OCI-M1 (cell line): ENCODE data around the gene KDM5B.
A peak's percentile ranks its signal among the peaks of the same experiment; 100 is the strongest.
"Not testable (repeated sequence)": the region's sequence is repeated elsewhere in the genome, so short reads cannot be mapped to it uniquely, and the experiment has no call there.

Source experiments
- DNase-seq: peaks from one replicate; lab custom pipeline; 2025; lab: John Stamatoyannopoulos, UW

Gene KDM5B

DNA sequence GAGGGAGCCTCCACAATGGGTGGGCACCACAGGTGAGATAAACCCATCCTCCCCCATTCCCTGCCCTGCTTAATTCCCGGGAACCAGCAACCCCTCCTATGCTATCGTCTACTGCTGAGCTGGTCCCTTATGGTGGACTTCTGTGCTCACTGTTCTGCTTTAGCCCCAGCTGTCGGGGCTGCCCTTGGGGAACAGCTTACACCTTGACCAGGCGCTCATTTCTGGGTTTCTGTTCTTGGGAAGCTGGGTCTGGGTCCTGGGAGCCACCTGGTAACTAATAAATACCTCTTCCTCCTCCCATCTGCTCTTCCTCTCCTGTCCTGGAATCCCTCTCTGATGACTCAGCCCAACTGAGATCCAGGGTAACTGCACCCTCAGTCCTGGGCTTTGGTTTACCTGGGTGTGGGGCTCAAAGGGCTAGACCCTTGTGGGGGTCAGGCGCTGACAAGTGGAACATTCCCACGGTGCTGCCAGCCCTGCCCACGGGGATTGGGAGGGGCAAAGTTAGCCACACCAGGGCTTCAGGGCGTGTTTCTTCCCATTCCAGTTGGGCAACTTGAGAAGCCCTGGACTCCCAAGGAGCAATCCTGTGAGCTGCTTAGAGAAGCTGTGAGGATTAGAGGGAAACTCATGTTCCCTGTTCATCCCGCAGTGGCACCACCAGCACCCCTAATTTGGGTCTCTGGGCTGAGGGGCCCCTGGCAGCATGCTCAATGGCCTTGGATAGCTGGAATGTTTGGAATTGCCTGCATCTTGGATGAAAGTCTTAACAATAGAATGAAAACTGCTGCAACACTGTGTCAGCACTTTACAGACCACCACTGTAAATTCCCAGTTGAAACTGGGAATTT, 4.2 kb upstream of the KDM5B start:
- no peak for DNase-seq

DNA sequence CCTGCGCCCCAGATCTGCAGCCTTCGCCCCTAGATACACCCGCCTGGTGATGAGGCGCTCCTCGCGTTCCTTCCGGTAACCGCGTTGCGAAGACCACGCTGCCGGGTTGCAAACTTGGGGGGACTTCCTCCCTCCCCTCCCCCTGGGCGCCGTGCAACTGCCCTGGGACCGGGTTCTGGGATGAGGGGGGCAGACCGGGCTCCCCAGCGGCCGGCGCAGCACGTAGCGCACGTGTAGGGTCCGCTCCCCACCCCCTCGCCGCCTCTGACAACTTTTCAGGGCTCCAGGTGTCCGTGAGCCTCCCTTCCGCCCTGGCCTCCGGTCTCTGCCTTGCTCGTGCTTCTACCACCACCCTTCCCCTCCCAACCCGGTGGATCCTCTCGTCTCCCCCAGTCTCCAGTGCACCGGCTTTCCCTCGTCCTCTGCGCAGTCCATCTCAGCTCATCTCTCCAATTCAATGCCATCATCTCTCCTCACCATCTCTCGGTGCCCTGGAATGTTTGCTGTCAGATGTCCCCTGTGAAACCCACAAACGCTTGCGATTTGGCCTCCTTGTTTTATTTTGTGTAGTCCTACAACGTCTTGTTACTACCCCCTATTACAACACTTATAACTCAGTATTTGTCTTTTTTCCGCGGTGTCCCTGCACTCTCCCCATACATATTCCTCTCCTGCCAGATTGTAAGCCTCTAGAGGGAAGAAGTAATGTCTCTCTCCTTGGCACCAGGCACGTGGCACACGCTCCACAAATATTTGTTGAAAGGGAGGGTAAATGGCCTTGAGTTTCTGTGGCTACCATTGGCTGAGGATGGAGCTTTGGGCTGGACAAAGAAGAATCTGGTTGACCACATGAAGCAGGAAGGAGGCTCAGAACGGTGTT, 3.3 kb upstream of the KDM5B start:
- no peak for DNase-seq

DNA sequence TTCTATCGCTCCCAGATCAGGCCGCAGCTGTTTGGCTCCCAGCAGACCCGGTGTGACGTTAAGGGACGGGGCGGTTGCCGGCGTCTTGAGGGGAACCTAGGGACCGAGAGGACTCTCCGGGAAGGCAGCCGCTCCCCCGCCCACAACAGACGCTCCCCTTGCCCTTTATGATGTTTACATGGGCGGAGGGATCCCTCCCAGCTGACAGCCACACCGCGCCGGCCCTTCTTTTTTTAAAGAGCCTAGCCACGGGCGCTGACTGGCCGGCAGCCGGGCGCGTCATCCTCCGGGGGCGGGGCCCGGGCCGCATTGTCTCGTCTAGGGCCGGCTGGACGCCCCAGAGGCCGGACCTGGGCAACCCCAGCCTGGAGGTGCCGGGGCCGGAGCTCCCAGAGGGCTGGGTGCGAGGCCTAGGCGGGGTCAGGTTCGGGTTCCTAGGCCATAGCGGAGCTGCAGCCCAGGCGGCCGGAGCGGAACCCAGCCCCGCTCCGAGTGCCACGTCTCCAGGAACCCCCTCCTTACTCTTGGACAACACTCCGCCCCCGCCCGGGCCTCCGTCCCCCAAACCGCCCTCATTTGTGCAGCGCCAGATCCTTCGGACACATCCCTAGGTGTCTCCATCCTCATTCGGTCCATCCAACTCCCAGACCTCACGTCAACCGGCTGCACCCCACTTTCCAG, 2.5 kb upstream of the KDM5B start, which contains the start of gene PCAT6:
PCAT6 (plus strand) TSS at position 340 of the 681 bp plus-strand sequence.
- DNase-seq, result peak; percentile 97

DNA sequence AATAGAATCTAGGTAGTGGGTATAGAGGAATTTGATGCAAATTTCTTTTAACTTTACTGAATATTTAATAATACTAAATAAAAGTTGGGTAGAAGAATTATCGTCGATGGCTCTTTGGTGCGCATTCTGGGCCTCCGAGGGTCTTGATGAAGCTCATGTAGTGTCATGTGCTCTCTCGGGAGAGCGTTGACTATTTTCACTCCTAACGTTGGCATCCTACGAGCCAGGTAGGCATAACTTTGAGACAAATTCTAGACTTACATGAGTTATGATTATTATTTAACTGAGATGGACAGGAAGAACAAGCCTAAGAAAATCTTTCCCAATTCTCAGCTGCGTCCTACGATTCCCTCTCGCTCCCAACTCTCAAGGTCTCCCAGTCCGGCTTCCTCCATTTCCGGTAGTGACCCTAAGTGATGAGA, 2.0 kb upstream of the KDM5B start:
- no peak for DNase-seq

DNA sequence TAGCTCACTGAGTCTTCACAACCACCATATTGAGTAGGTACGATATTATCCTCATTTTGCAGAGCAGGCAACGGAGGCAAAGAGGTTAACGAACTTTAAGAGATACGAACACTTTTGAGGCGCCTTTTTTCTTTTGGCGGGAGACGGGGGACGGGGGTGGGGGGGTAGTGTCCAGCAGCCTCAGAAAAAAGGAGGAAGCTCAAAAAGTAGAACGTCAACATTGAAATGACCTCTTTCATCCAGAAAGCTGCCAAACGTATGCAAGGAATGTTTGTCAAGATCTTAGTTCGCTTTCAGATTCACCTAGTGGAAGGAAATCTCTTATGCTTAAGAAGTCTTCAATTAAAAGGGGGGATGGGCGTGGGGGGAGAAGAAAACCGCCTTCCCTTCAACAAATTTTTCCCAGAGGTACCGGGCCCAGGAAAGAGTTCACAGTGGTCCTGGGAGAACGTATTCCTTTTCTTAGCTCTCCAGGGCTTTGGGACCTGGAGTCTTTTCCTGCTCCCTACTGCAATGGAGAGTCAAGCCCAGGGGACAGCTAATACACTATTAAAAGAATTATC, 1.5 kb upstream of the KDM5B start:
- peak; percentile 42 for DNase-seq

DNA sequence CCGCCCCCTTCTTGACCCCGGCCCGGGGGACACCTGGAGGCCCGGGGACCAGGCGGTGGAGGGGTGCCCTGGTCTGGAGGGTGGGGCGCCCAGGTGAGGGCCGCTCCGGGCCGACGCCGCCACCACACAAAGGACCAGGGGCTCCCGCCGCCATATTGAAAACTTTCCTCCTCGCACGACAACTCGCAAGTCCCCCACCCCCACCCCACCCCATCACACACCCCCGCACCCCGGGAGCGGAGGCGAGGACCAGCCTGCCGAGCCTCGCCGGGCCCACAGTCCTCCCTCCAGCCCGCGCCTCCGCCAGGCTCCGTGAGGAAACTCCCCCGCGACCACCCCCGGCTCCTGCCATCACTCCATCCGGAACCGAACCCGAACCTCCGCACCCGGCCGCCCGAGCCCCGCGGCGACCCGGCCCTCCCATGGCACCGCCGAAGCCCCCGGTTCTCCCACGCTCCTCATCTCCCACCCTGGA, 733 bp downstream of the KDM5B start:
- peak; percentile 47 for DNase-seq

DNA sequence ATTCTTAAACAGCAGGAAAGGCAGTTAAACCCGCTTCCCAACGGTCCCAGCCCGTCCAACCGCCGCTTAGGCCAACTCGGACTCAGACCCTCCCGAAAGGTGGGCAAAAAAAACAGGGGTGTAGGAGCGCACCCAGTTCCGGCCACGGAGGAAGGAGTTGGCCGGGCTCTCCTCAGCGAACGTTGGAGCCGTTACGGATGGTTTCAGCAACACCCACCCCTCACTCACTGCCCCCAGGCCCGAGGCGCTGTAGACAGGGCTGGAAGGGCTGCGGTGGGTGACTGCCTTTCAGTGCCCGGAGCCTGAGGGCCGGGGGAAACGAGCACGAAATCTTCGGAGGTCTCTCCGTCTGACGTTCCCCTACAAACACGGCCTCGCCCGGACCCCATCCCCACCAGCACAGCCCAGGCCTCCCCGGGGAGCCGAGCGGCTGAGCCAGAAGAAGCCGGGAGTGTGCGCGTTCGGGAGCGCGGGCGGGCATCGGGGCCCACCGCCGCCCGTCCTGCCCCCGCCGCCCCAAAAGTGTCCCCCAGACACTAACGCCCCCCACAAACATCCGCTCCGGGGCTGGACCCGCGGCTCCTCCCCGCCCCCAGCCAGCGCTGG, 1.3 kb downstream of the KDM5B start:
- peak; percentile 72 for DNase-seq

DNA sequence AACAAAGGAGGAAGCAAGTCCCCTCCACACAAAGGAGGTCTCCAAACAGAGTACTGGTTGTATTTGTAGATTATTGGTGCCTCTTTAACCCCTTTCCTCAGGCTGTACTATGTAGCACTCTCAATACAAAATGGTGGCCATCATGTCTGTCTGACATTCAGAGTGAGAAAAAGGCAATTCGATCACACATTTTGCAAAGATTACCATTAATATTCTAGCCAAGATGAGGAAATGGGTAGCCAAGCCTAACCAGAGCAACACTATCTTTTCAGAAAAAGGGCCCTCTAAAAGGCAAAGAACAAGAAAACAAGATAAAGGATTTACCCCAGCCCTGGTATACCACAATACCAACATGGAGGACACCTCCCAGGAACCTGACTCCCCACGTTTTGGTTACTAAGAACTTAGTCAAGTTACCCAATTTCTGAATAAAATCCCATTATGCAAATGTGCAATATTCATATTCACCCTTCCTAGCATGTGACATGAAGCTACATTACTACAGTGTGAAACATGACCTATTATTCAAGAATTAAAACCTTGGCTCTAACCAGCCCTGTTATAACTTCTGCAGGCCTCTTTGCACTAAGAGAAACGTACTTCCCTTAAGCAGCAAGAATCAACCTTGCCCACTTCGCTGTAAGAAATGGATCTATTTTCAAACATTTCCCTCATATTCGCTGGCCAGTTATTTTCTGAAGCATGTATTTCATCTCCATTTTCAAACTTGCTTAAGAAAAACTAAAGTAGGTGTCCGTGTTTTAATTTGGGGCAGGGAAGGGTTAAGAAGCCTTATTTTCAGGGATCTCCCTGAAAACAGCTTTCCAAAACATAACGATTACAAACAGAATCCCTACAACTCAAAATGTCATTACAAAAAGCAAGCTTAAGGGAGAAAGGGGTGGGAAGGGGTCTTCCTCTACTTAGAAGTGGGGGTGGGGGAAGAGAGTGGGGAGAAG, 2.1 kb downstream of the KDM5B start:
- DNase-seq, result peak; percentile 84

DNA sequence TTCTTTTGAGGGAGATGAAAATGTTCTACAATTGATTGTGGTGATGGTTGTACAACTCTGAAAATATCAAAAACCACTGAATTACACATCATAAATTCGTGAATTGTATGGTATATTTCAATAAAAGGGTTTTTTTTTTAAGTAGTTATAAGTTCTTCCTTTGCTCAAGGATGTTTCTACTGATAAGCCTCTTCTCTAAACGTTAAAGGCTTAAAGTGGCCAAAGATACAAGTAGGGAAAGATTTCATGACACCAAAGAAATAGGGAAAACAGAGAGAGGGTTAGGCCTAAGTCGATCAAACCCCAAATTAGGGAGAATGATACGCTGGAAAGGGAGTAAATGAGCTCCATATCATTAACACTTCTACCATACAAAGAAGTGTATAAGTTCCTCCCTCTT, 4.1 kb downstream of the KDM5B start:
- peak; percentile 63 for DNase-seq

DNA sequence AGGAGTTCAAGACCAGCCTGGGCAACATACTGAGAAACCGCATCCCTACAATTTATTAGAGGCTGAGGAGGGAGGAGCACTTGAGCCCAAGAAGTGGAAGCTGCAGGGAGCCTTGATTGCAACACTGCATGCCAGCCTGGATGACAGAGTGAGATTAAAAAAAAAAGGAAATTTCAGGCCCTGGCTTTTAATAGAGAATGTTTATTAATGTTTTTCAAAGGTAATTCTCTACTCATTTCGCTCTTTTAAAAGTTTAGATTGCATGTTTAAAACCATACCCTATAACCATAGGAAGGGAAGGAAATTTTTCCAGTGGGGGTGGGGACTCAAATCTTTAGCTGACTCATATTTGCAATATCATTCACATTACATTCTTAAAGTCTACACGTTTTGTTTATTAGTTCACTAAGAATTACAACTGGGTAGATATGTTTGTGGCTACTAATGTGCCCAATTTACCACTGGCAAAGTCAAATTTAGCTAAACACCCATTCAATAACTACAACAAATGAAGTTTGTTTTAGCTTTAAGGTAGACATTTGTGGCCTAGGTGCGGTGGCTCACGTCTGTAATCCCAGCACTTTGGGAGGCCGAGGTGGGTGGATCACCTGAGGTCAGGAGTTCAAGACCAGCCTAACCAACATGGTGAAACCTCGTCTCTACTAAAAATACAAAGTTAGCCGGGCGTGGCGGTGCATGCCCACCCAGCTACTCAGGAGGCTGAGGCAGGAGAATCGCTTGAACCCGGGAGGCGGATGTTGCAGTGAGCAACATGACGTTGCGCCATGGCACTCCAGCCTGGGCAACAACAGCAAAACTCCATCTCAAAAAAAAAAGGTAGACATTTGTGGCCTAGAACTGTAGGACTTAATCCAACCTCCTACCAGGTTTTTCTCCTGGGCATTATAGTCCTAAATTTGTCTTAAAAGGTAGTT, 5.0 kb downstream of the KDM5B start:
- peak; percentile 52 for DNase-seq

DNA sequence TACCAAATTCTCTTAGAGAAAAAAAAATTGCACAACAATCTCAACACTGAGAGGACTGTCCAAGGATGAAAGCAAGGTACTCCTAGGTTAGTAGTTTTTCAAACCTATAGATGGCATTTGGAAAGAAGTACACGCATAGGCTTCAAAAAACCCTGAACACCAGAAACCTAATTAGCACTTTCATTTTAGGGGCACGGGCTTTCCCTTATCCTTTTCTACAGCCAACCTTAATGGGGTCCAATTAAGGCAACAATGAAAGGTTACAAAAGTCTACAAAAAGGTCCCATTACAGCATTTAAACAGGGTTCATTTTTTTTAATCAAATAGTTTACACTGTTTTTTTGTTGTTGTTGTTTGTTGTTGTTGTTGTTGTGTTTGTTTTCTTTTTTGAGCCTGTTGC, 6.2 kb downstream of the KDM5B start:
- DNase-seq, result no peak

DNA sequence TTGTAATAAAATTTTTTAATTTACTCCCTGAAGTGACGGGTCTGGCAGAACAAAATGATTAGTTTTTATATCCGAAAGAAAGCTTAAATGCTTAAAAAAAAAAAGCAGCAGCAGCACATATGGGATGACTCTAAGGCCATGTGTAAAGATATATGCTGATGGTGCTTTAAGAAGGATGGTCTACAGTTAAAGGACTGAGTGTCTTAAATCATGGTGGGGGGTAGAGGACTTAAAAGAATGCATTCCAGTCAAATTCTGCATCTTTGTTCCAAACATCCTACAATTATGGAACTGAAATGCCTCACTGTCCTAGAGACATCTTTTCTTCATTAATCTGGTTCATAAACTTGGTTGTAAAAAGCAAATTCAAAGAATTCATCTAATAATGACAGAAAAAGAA, 7.0 kb downstream of the KDM5B start:
- no peak for DNase-seq

DNA sequence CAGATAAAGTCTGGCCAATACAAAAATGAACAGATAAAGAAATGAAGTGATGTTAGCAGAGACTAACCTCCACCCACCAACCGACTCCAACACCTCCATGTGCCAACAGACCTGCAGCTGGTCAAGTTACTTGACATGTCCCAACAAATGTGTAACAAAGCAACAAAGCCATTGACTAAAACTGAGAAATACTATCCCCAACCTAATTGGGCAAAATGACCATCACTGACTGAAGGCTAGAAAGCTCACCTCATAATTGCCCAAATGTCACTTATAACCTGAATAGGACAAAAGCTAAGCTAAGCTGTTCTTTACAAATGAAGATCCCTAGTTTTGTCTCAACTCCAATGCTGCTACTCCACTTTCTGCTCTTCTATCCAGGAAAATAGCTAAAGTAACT, 7.5 kb downstream of the KDM5B start:
- no peak for DNase-seq

DNA sequence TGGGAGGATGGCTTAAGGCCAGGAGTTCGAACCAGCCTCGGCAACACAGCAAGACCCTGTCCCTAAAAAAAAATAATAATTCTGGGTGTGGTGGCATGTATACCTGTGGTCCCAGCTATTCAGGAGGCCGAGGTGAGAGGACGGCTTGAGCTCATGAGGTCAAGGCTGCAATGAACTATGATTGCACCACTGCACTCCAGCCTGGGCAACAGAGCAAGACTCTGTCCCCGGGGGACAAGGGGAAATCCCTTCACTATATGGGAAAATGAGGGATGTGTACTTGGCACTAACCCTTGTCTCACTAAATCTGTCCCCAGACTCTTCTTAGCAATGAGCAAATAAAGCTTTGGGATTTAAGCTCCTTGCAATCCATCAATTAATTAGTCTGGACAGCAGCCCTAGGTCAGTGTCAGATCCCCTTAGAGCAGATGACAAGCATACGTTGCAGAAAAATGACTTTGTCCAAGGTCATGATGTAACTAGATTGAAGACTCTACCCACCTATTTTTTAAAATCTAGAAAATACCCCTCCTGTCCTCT, 9.4 kb downstream of the KDM5B start:
- no peak for DNase-seq

DNA sequence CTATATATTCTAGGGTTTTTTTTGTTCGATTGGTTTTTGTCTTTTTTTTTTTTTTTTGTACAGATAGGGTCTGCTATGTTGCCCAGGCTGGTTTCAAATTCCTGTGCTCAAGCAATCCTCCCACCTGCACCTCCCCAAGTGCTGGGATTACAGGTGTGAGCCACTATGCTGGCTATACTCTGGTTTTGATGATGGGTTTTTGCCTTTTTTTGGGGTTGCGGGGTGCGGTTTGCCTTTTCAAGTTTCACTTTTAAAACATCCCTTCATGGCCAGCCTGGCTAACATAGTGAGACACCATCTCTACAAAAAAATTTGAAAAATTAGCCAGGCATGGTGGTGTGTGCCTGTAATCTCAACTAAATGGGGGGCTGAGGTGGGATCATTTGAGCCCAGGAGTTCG, 10.0 kb downstream of the KDM5B start:
- DNase-seq, result no peak

DNA sequence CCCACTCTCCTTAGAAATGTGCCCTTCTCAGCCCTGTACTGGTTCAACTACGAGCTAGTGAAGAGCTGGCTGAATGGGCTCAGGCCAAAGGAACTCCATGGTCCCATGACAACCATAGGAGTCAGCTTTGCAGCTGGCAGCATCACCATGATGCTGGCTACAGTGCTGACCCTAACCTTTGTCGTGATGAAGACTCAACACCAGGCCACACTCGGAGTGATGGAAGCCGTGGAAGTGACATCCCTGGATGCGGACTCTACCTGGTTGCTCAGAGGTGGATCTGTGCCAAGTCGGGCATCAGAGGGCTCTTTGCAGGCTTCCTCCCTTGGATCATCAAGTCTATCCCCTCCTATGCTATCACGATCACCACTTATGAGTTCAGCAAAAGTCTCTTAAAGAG, 11.6 kb downstream of the KDM5B start:
- DNase-seq, result no peak

DNA sequence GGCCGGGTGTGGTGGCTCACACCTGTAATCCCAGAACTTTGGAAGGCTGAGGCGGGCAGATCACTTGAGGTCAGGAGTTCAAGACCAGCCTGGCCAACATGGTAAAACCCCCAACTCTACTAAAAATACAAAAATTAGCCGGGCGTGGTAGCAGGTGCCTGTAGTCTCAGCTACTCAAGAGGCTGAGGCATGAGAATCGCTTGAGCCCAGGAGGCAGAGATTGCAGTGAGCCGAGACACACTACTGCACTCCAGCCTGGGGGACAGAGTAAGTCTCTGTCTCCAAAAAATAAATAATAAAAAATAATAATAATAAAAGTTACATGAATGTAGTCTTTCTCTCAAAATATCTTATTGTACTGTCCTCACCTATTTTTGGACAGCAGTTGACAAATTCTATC, 13.3 kb downstream of the KDM5B start:
- not testable (repeated sequence) for DNase-seq

DNA sequence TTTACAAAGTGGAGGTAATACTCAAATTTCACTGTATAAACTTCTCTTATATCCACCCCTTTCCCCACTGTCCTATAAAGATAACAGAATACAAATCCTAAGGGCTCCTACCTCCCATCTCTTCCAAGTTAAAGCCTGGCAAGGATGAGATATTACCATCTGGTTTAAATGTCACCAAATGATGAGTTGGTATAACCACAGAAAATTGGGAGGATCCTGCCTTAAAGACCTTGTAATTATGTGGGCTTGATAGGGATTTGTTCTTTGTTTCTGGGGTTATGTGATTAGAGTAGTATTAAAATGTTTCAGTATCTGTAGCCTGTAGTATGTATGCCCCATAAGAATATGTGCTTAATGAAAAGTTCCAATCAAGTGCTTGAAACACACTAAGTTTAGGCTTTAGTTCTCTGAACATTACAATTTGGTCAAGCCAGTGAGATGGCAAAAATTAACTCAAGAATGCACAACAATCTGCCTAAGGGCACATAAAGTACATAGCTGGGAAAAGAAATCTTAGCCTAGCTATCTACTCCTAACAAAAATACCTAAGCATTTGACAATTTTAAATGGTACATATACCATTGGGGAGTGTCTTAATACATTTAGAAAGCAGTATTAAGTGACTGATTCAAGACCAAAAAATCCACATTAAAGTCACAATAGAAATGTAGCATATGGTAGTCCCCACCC, 14.0 kb downstream of the KDM5B start:
- DNase-seq, result peak; percentile 44
